Osteoblast (primary cell): ENCODE data around the gene INAFM2. TPM values are rescaled to one million over a fixed set of nuclear protein-coding genes. Genes with fewer than 3 reads are reported as not detected.

ENCODE experiments used
- DNase-seq: peaks from one replicate; pipeline ENCODE4 v3.0.0; 2011; ENCODE audit warnings: low spot score, mixed read lengths; ENCODE audit not compliant: insufficient read length; ENCODE audit errors: missing footprints
- H2AFZ ChIP-seq: 2 replicates; pipeline ENCODE4 v1.6.0; 2011; ENCODE audit warnings: mild to moderate bottlenecking, low read length
- H3K27ac ChIP-seq: 2 replicates; pipeline ENCODE4 v1.5.1; 2011; ENCODE audit warnings: mild to moderate bottlenecking, low read depth, low read length, moderate library complexity
- H3K27me3 ChIP-seq: 2 replicates; pipeline ENCODE4 v1.6.0; 2012; ENCODE audit warnings: mild to moderate bottlenecking, control low read depth, inconsistent platforms, low read length, moderate library complexity; ENCODE audit not compliant: insufficient read depth
- H3K36me3 ChIP-seq: 2 replicates; pipeline ENCODE4 v1.5.1; 2011; ENCODE audit warnings: mild to moderate bottlenecking, low read length, control low read depth, moderate library complexity; ENCODE audit not compliant: insufficient read depth
- H3K4me1 ChIP-seq: 2 replicates; pipeline ENCODE4 v1.5.1; 2011; ENCODE audit warnings: mild to moderate bottlenecking, low read length, control low read depth, moderate library complexity; ENCODE audit not compliant: insufficient read depth
- H3K4me2 ChIP-seq: 2 replicates; pipeline ENCODE4 v1.6.0; 2011; ENCODE audit warnings: mild to moderate bottlenecking, low read length; ENCODE audit not compliant: insufficient read depth
- H3K4me3 ChIP-seq: fragments of 200-600 bp; sonication (generic); 3 replicates; pipeline ENCODE4 v1.5.1; 2012; ENCODE audit warnings: mild to moderate bottlenecking, low read length, inconsistent platforms; ENCODE audit not compliant: insufficient read depth
- H3K79me2 ChIP-seq: 2 replicates; pipeline ENCODE4 v1.6.0; 2012; ENCODE audit warnings: mild to moderate bottlenecking, low read length, control low read depth, inconsistent platforms; ENCODE audit not compliant: insufficient read depth
- H3K9me3 ChIP-seq: 2 replicates; pipeline ENCODE4 v1.5.1; 2011; ENCODE audit warnings: low read depth, low read length, control low read depth
- H4K20me1 ChIP-seq: 2 replicates; pipeline ENCODE4 v1.6.0; 2012; ENCODE audit warnings: mild to moderate bottlenecking, low read length, control low read depth; ENCODE audit not compliant: insufficient read depth
- CTCF ChIP-seq: IDR thresholded peaks from 2 replicates; pipeline ENCODE4 v1.5.1; 2011; ENCODE audit warnings: mild to moderate bottlenecking, low read depth, low read length, moderate library complexity; ENCODE audit errors: extremely low read depth
- total RNA-seq: library from RNA; depleted of rRNA; stranded (reverse); fragments of >200 nt; gene quantifications from 2 replicates; pipeline ENCODE4 v1.2.3, GENCODE V29; 2012

The INAFM2 gene
- total RNA-seq, 1 donor, result 17.7 TPM

GRCh38 chr15:40369971-40370370, 46.5 kb downstream of the INAFM2 start:
- DNase-seq, result peak; percentile 25
- H3K4me1 ChIP-seq, result peaks cover 14% of the 10 kb centered on the region
- no peak for TF ChIP-seq CTCF
- no peaks in the 10 kb centered on the region for H3K9me3 ChIP-seq
- H3K4me3 ChIP-seq, result no peak overlapping the region
- no peaks in the 10 kb centered on the region for H3K79me2 ChIP-seq
- no peaks in the 10 kb centered on the region for H3K36me3 ChIP-seq
- no peaks in the 10 kb centered on the region for H3K27me3 ChIP-seq
- no peak overlapping the region for H3K4me2 ChIP-seq
- H4K20me1 ChIP-seq, result no peaks in the 10 kb centered on the region
- no peak overlapping the region for H3K27ac ChIP-seq
- no peak overlapping the region for H2AFZ ChIP-seq

- peak; percentile 92 for DNase-seq
- H3K79me2 ChIP-seq, result no peaks in the 10 kb centered on the region
- no peak overlapping the region for H3K4me3 ChIP-seq
- H3K36me3 ChIP-seq, result no peaks in the 10 kb centered on the region
- no peak overlapping the region for H3K4me2 ChIP-seq
- no peaks in the 10 kb centered on the region for H3K27me3 ChIP-seq
- H4K20me1 ChIP-seq, result no peaks in the 10 kb centered on the region
- TF ChIP-seq CTCF, result no peak
- no peaks in the 10 kb centered on the region for H3K9me3 ChIP-seq
- peak overlapping the region; percentile 15 for H2AFZ ChIP-seq
- peaks cover 14% of the 10 kb centered on the region for H3K4me1 ChIP-seq
- H3K27ac ChIP-seq, result no peak overlapping the region
Measured at GRCh38 chr15:40372981-40373380, 49.5 kb downstream of the INAFM2 start.

Other genes starting within 250 kb of the INAFM2 start
- 8.0 TPM in 2 replicates for gene BMF, start 214.8 kb upstream of the INAFM2 start, total RNA-seq
- gene BUB1B, start 162.6 kb upstream of the INAFM2 start, total RNA-seq, result 2.2 and 4.1 TPM in 2 replicates
- not detected in 2 replicates for gene PAK6, start 84.6 kb upstream of the INAFM2 start, total RNA-seq
- not detected in 2 replicates for gene ANKRD63, start 40.6 kb upstream of the INAFM2 start, total RNA-seq
- under 0.01 TPM in 2 replicates for gene PLCB2, start 15.8 kb upstream of the INAFM2 start, total RNA-seq
- 18.3 and 23.9 TPM in 2 replicates for gene CCDC9B, start 17.2 kb downstream of the INAFM2 start, total RNA-seq
- not detected in 2 replicates for gene PHGR1, start 27.3 kb downstream of the INAFM2 start, total RNA-seq
- gene DISP2, start 34.5 kb downstream of the INAFM2 start, total RNA-seq, result 0.29 and 0.36 TPM in 2 replicates
- 19.9 and 28.6 TPM in 2 replicates for gene KNSTRN, start 59.0 kb downstream of the INAFM2 start, total RNA-seq
- gene IVD, start 82.1 kb downstream of the INAFM2 start, total RNA-seq, result 38.6 and 46.3 TPM in 2 replicates
- 10.0 and 10.5 TPM in 2 replicates for gene BAHD1, start 117.3 kb downstream of the INAFM2 start, total RNA-seq
- gene CHST14, start 147.3 kb downstream of the INAFM2 start, total RNA-seq, result 13.4 and 13.6 TPM in 2 replicates
- 16.3 and 18.6 TPM in 2 replicates for gene CCDC32, start 241.3 kb downstream of the INAFM2 start, total RNA-seq
- 9.0 and 11.5 TPM in 2 replicates for gene RPUSD2, start 245.6 kb downstream of the INAFM2 start, total RNA-seq